Ovary (tissue), 3 donors: ENCODE data around the gene VSX2.

Source experiments
- CTCF ChIP-seq, 3 donors: fragments of 450-650 bp in 2 of 3; fragments of 200-600 bp in 1 of 3; IDR thresholded peaks; one replicate each; pipeline versions ENCODE4 v1.5.1 to v1.8.0; 2016 to 2022; ENCODE audit warnings: antibody characterized with exemption in 3 of 3, mild to moderate bottlenecking in 1 of 3
- EP300 ChIP-seq: sonication (generic); formaldehyde crosslinking; IDR thresholded peaks from one replicate; pipeline ENCODE4 v1.6.1; 2017; ENCODE audit warnings: antibody characterized with exemption
- POLR2A ChIP-seq: fragments of 450-650 bp; IDR thresholded peaks from one replicate; pipeline ENCODE4 v1.6.1; 2017; ENCODE audit warnings: antibody characterized with exemption, mild to moderate bottlenecking, moderate library complexity
- donor health status: DM: no; HTN: no; CAD: no.

- no peak for TF ChIP-seq CTCF (IDR thresholded peaks at IDR 0.05)
- no peak for TF ChIP-seq EP300
- no peak for TF ChIP-seq POLR2A
Measured at GRCh38 chr14:74257941-74258763, 18.9 kb downstream of the VSX2 start.
